ENCODE data around the gene RBMS3. TPM values are rescaled to one million over a fixed set of nuclear protein-coding genes. Genes with fewer than 3 reads are reported as not detected.

Gene RBMS3
- total RNA-seq, 1 experiment from 2014 or later: 0.42 TPM

GRCh38 chr3:29370021-29370420 lies 89.2 kb downstream of the RBMS3 start:
- 0 out of 2 replicates have a peak, but pooled peaks cover 2% of the 10 kb centered on the region for H3K27me3 ChIP-seq (ENCODE audit: insufficient read depth, low read length)
- no peaks in the 10 kb centered on the region for H4K20me1 ChIP-seq (ENCODE audit: insufficient read depth)
- H3K4me3 ChIP-seq (replicated peaks in 1 of 2; ENCODE audit: low read depth in 1 of 2, low read length in 2 of 2): no peak overlapping the region
- ChIA-PET CTCF (no interaction called here), POLR2A (no interaction called here), RAD21 (ENCODE audit: low non-redundant PET in 1 of 2, low total read pairs in 2 of 2, uncharacterized antibody in 2 of 2, unreplicated experiment in 2 of 2) (no interaction called here)
- no peaks in the 10 kb centered on the region for H3K9me3 ChIP-seq (ENCODE audit: control insufficient read depth in 1 of 2, insufficient read depth in 1 of 2, low read depth in 1 of 2, low read length in 2 of 2)
- H3K36me3 ChIP-seq (ENCODE audit: control insufficient read depth in 1 of 2, insufficient read depth in 2 of 2, low read length in 2 of 2): no peaks in the 10 kb centered on the region
- no peak overlapping the region for H3K4me2 ChIP-seq (ENCODE audit: low read length)
- BruUV-seq (replicated peaks): no TSS peak
- no peak overlapping the region for H3K27ac ChIP-seq (ENCODE audit: low read depth, low read length)
- no peaks in the 10 kb centered on the region for H3K79me2 ChIP-seq (ENCODE audit: insufficient read depth, low read length)
- no peak for ATAC-seq
- intact Hi-C loops (cut with micrococcal nuclease): no loop called here
- no peak overlapping the region for H3K9ac ChIP-seq (ENCODE audit: low read length)
- H3K4me1 ChIP-seq (ENCODE audit: control insufficient read depth in 1 of 2, insufficient read depth in 2 of 2, low read length in 2 of 2): no peaks in the 10 kb centered on the region
- TF ChIP-seq EZH2 (IDR thresholded peaks at IDR 0.05) (no peak), SRF (IDR thresholded peaks at IDR 0.05; ENCODE audit: low read depth) (no peak), SIN3A (IDR thresholded peaks at IDR 0.05; ENCODE audit: low read depth) (no peak), JUND (IDR thresholded peaks at IDR 0.05) (no peak), EZH2phosphoT487 (IDR thresholded peaks at IDR 0.05; ENCODE audit: borderline replicate concordance) (no peak)
- H2AFZ ChIP-seq (ENCODE audit: low read depth, low read length, poor library complexity, severe bottlenecking): no peak overlapping the region
- no peaks in the 10 kb centered on the region for H3K9me2 ChIP-seq (ENCODE audit: insufficient read depth)
- no peak for DNase-seq (ENCODE audit: low read depth, low spot score)

GRCh38 chr3:29370476-29371420 lies 89.9 kb downstream of the RBMS3 start:
- CTCF ChIA-PET: no interaction called here
- no peaks in the 10 kb centered on the region for H3K79me2 ChIP-seq (ENCODE audit: insufficient read depth, low read length)

More at GRCh38 chr3:29370476-29371420, 89.9 kb downstream of the RBMS3 start:
- ATAC-seq: no peak
- POLR2A ChIA-PET: no interaction called here
- Histone ChIP-seq H3K4me3 (replicated peaks in 1 of 2; ENCODE audit: low read depth in 1 of 2, low read length in 2 of 2) (no peak overlapping the region), H4K20me1 (ENCODE audit: insufficient read depth) (no peaks in the 10 kb centered on the region), H3K4me1 (ENCODE audit: control insufficient read depth in 1 of 2, insufficient read depth in 2 of 2, low read length in 2 of 2) (no peaks in the 10 kb centered on the region), H2AFZ (ENCODE audit: low read depth, low read length, poor library complexity, severe bottlenecking) (no peak overlapping the region), H3K4me2 (ENCODE audit: low read length) (no peak overlapping the region), H3K36me3 (ENCODE audit: control insufficient read depth in 1 of 2, insufficient read depth in 2 of 2, low read length in 2 of 2) (no peaks in the 10 kb centered on the region), H3K9ac (ENCODE audit: low read length) (no peak overlapping the region), H3K9me3 (ENCODE audit: control insufficient read depth in 1 of 2, insufficient read depth in 1 of 2, low read depth in 1 of 2, low read length in 2 of 2) (no peaks in the 10 kb centered on the region), H3K9me2 (ENCODE audit: insufficient read depth) (no peaks in the 10 kb centered on the region), H3K27ac (ENCODE audit: low read depth, low read length) (no peak overlapping the region), H3K27me3 (ENCODE audit: insufficient read depth, low read length) (0 out of 2 replicates have a peak, but pooled peaks cover 2% of the 10 kb centered on the region)
- RAD21 ChIA-PET (ENCODE audit: low non-redundant PET in 1 of 2, low total read pairs in 2 of 2, uncharacterized antibody in 2 of 2, unreplicated experiment in 2 of 2): no interaction called here
- no peak for DNase-seq (ENCODE audit: low read depth, low spot score)
- BruUV-seq (replicated peaks): no TSS peak
- TF ChIP-seq ELF1 (IDR thresholded peaks at IDR 0.05; ENCODE audit: borderline replicate concordance, low read depth): no peak
- no peak for TF ChIP-seq EGR1 (IDR thresholded peaks at IDR 0.05; ENCODE audit: low read depth)
- TF ChIP-seq YY1 (IDR thresholded peaks at IDR 0.05; ENCODE audit: extremely low read depth, insufficient replicate concordance, low read depth, low read length): no peak
- TF ChIP-seq CEBPB (IDR thresholded peaks at IDR 0.05; ENCODE audit: low read depth): no peak
- no peak for TF ChIP-seq TCF7L2 (IDR thresholded peaks at IDR 0.05; ENCODE audit: borderline replicate concordance, extremely low read depth, insufficient read depth, insufficient read length)
- intact Hi-C loops (cut with micrococcal nuclease): no loop called here

Data from HCT116 (cell line).